Subcutaneous adipose tissue (tissue), 4 donors: ENCODE measurements around the gene THADA. TPM values are rescaled to one million over a fixed set of nuclear protein-coding genes. Genes with fewer than 3 reads are reported as not detected.

ENCODE experiments used
- total RNA-seq, 4 donors: library from RNA; depleted of rRNA; stranded (reverse); fragments of >200 nt; gene quantifications; one replicate each; pipeline ENCODE4 v1.1.0, GENCODE V29; 2016
- TF ChIP-seq, protein P1 (sequence below): fragments of 450-650 bp; IDR thresholded peaks from one replicate; pipeline ENCODE4 v1.5.1; 2016; ENCODE audit warnings: low read depth, mild to moderate bottlenecking, control low read depth, antibody characterized with exemption, moderate library complexity

The THADA gene
- total RNA-seq, 4 donors from 2014 or later = 31.8 to 71.9 (median 53.8) TPM

DNA sequence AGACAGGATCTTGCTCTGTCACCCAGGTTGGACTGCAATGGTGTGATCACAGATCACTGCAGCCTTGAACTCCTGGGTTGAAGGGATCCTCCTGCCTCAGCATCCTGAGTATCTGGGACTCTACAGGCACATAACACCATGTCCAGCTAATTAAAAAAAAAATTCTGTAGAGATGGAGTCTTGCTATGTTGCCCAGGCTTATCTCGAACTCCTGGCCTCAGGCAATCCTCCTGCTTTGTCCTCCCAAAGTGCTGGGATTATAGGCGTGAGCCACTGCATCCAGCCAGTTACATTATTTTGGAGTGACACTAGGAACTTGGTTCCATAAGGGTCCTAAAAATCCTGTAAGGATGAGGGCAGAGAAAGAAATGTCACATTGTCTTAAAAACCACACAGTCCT lies 280.4 kb downstream of the THADA start:
- TF ChIP-seq, protein P1, sequence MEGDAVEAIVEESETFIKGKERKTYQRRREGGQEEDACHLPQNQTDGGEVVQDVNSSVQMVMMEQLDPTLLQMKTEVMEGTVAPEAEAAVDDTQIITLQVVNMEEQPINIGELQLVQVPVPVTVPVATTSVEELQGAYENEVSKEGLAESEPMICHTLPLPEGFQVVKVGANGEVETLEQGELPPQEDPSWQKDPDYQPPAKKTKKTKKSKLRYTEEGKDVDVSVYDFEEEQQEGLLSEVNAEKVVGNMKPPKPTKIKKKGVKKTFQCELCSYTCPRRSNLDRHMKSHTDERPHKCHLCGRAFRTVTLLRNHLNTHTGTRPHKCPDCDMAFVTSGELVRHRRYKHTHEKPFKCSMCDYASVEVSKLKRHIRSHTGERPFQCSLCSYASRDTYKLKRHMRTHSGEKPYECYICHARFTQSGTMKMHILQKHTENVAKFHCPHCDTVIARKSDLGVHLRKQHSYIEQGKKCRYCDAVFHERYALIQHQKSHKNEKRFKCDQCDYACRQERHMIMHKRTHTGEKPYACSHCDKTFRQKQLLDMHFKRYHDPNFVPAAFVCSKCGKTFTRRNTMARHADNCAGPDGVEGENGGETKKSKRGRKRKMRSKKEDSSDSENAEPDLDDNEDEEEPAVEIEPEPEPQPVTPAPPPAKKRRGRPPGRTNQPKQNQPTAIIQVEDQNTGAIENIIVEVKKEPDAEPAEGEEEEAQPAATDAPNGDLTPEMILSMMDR = no peak

DNA sequence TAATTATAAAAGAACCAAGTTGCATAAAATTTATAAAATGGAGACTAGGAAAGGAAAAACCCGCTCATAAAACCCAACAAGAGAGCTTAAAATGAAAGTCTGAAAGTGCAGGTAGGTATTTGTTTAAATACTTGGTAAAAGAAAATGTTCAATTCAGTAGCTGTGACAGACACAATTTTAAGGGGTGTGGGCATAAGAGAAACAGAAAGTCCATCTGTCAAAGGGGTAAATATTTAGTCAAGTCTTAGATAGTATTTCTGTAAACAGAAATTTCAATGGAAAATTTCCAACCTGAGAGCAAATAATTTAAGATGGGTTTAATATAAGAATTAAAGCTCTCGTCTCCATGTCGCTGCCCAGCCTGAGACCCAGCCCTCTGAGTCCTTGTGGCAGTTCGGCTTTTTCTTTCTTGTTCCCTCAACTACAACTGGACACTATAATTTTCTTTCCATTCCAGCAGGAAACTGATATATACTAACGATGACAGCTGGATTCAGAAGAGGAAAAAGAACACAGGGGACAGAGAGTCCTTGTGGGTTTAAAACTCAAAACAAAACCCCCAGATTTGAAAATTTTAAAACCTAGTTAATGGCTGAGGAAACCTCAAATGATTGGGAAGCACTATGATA lies 281.4 kb downstream of the THADA start:
- TF ChIP-seq, protein P1 = no peak

DNA sequence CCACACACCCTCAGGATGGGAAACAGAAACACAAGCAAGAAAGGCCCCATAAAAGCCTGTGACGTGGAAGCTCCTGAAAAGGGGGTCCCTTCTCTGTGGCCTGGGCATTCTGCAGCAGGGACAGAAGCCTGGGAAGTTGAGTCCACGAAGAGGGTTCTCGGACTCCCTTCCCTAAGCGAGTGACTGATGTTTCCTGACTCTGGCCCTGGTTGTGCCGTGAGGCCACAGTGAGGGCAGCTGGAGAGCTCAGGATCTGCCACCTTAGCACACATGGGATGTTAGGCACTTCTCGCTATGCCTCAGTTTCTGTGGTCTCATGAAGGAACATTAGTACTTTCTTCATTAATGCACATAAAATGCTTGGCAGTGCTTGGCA lies 282.2 kb downstream of the THADA start:
- TF ChIP-seq, protein P1 = no peak

DNA sequence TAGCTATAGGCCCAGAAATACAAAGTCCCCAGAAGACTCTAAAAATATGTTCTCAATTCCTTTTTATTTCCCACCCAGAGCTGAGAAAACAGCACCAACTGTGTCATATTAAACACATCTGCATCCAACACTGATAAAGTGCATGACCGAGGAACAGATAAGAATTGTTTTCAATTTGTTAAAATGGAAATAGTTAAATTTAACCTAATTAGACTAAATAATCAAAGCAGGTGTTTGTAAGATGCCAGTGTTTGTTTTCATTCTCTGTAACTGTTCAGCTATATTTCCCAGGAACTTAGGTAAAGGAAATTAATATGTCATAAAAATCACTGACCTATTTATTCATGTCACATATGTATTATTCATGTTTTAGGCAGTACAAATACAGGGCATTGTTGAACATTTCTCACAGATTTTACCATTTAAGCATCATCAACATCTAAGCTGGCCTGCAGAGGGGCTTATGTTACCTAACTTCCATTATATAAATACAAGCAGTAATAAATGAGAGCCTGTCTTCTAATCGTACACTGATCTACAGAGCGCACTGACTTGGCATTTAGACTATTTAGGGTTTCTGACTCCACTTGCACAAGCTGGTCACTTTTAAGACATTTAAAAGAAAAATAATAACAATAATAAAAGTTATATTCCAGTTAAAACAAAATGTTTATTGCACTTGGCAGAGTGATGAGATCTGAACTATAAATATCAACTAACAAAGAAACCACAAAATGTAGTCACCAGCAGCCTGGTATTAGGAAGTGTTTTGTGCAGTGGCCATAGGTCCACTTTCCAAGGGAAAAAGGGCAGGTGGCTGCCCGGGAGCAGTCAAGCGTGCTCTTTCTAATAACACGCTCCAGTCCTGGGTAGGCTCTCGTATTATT lies 282.8 kb downstream of the THADA start:
- TF ChIP-seq, protein P1 = no peak

DNA sequence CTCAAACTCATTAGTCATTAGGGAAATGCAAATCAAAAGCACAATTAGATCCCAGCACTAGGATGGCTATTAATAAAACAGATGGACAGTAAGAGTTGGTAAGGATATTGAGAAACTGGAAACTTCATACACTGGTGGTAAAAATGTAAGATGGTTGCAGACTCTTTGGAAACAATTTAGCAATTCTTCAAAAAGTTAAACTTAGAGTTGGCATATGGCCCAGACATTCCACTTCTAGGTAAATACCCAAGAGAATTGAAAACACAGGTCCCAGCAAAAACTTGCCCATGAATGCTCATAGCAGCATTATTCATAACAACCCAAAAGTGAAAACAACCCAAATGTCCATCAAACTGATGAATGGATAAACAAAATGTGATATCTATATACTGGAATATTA lies 284.6 kb downstream of the THADA start:
- TF ChIP-seq, protein P1 = no peak

DNA sequence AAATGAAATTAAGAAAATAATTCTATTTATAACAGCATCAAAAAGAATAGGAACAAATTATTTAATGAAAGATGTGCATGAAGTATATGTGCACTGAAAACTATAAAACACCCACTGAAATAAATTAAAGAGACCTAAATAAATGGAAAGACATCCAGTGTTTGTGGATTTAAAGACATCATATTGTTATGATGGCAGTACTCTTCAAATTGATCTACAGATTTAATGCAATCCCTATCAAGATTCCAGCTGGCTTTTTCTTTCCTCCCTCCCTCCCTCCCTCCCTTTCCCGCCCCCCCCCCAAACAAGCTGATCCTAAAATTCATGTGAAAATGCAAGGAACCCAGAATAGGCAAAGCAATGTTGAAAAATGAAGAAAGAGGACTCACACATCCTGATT lies 285.9 kb downstream of the THADA start:
- TF ChIP-seq, protein P1 = no peak

DNA sequence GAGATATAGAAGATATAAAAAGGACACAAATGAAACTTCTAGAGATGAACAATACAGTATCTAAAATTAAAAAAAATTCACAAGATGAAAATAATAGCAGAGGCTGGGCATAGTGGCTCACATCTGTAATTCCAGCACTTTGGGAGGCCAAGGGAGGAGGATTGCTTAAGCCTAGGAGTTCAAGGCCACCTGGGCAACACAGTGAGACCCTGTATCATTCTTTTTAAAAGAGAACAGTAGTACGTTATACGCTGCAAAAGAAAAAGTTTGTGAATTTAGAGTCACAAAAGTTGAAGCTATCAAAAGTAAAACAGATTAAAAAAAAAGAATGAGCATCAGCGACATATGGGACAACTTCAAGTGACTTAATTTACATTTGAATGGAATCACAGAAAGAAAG lies 287.9 kb downstream of the THADA start:
- TF ChIP-seq, protein P1 = no peak
